SK-N-SH (cell line): ENCODE measurements around the gene HYAL2. TPM values are rescaled to one million over a fixed set of nuclear protein-coding genes. Genes with fewer than 3 reads are reported as not detected.

Experiments
- CTCF ChIA-PET: fragments of 300-600, 350-600 bp; formaldehyde crosslinking; extraction: SDS; loops from one replicate; lab custom pipeline; 2021; lab: Yijun Ruan, JAX
- POLR2A ChIA-PET: fragments of 350-600 bp; sonication (Branson Sonifier 250); formaldehyde crosslinking; extraction: SDS; loops from one replicate; lab custom pipeline; 2020; ENCODE audit warnings: antibody characterized with exemption, inconsistent platforms; lab: Yijun Ruan, JAX
- DNase-seq: peaks from one replicate; pipeline ENCODE4 v3.0.0; 2012
- H2AFZ ChIP-seq: fragments of 200-600 bp; sonication (generic); 2 replicates; pipeline ENCODE4 v1.8.1; 2016; ENCODE audit warnings: antibody characterized with exemption, mild to moderate bottlenecking, low read depth
- H3F3A ChIP-seq: fragments of 200-600 bp; sonication (generic); replicated peaks from 2 replicates; pipeline ENCODE3; 2016; ENCODE audit warnings: antibody characterized with exemption, mild to moderate bottlenecking; ENCODE audit not compliant: insufficient read depth
- H3K27ac ChIP-seq, 2 experiments: fragments of 200-500 bp in 1 of 2; fragments of 200-600 bp in 1 of 2; sonication (Bioruptor generic) in 1 of 2; sonication (generic), shearing (Covaris generic) in 1 of 2; 2 replicates each; pipeline versions ENCODE4 v1.5.1 to v1.6.1; 2014 to 2016; ENCODE audit warnings: low read depth in 2 of 2, inconsistent platforms in 1 of 2, low read length in 1 of 2, mild to moderate bottlenecking in 1 of 2, mixed read lengths in 1 of 2
- H3K27me3 ChIP-seq: fragments of 200-600 bp; sonication (generic), shearing (Covaris generic); 2 replicates; pipeline ENCODE4 v1.6.1; 2016; ENCODE audit warnings: mixed run types; ENCODE audit not compliant: insufficient read depth
- H3K36me3 ChIP-seq, 2 experiments: fragments of 200-500 bp in 1 of 2; fragments of 200-600 bp in 1 of 2; sonication (Bioruptor generic) in 1 of 2; sonication (generic) in 1 of 2; replicated peaks in 1 of 2; 2 replicates each; pipeline versions ENCODE3 to v1.5.1; 2014 to 2016; ENCODE audit warnings: low read length in 1 of 2, mild to moderate bottlenecking in 1 of 2; ENCODE audit not compliant: insufficient read depth in 2 of 2, control insufficient read depth in 1 of 2
- H3K4me1 ChIP-seq, 2 experiments: fragments of 200-500 bp in 1 of 2; fragments of 200-600 bp in 1 of 2; sonication (Bioruptor generic) in 1 of 2; sonication (generic), shearing (Covaris generic) in 1 of 2; 2 replicates each; pipeline versions ENCODE4 v1.5.1 to v1.6.1; 2014 to 2016; ENCODE audit warnings: low read depth in 1 of 2, low read length in 1 of 2, mixed run types in 1 of 2; ENCODE audit not compliant: insufficient read depth in 2 of 2, control insufficient read depth in 1 of 2
- H3K4me2 ChIP-seq: fragments of 200-600 bp; sonication (generic), shearing (Covaris generic); 2 replicates; pipeline ENCODE4 v1.6.1; 2017; ENCODE audit warnings: mixed run types
- H3K4me3 ChIP-seq, 2 experiments: fragments of 200-500 bp in 1 of 2; fragments of 200-600 bp in 1 of 2; sonication (Bioruptor generic) in 1 of 2; sonication (generic), shearing (Covaris generic) in 1 of 2; 2 replicates each; pipeline versions ENCODE4 v1.5.1 to v1.8.1; 2014 to 2016; ENCODE audit warnings: low read depth in 2 of 2, inconsistent platforms in 1 of 2, low read length in 1 of 2, mild to moderate bottlenecking in 1 of 2, mixed read lengths in 1 of 2, moderate library complexity in 1 of 2
- H3K79me2 ChIP-seq: fragments of 200-600 bp; sonication (generic); 2 replicates; pipeline ENCODE4 v1.8.1; 2017; ENCODE audit warnings: mild to moderate bottlenecking; ENCODE audit not compliant: insufficient read depth
- H3K9ac ChIP-seq: fragments of 200-600 bp; sonication (generic); 2 replicates; pipeline ENCODE4 v1.6.1; 2017; ENCODE audit warnings: mixed run types
- H3K9me2 ChIP-seq: fragments of 200-600 bp; sonication (generic); 2 replicates; pipeline ENCODE4 v1.6.1; 2017; ENCODE audit warnings: mixed run types
- H3K9me3 ChIP-seq: fragments of 200-600 bp; sonication (generic); 2 replicates; pipeline ENCODE4 v1.6.1; 2017; ENCODE audit warnings: mixed run types, mild to moderate bottlenecking, moderate library complexity
- H4K20me1 ChIP-seq: fragments of 200-600 bp; sonication (generic); 2 replicates; pipeline ENCODE4 v1.6.1; 2017; ENCODE audit warnings: mild to moderate bottlenecking, mixed run types; ENCODE audit not compliant: insufficient read depth
- CHD2 ChIP-seq: fragments of 150-350 bp; IDR thresholded peaks from 2 replicates; pipeline ENCODE4 v1.6.1; 2018; ENCODE audit warnings: low read length; ENCODE audit not compliant: partially characterized antibody
- CTCF ChIP-seq: fragments of 200-600 bp; sonication (generic); IDR thresholded peaks from 2 replicates; pipeline ENCODE4 v1.6.1; 2017; ENCODE audit warnings: antibody characterized with exemption, mild to moderate bottlenecking, moderate library complexity
- EP300 ChIP-seq, 2 experiments: IDR thresholded peaks; 2 replicates each; pipeline versions ENCODE4 v1.4.0 to v1.6.1; 2012; ENCODE audit warnings: borderline replicate concordance in 1 of 2, low read depth in 1 of 2, low read length in 1 of 2
- EZH2phosphoT487 ChIP-seq: fragments of 200-600 bp; sonication (generic); IDR thresholded peaks from 2 replicates; pipeline ENCODE4 v1.6.1; 2017; ENCODE audit warnings: low read depth, mixed run types, mild to moderate bottlenecking, antibody characterized with exemption, moderate library complexity, borderline replicate concordance
- MEF2A ChIP-seq: IDR thresholded peaks from 2 replicates; pipeline ENCODE4 v1.4.0; 2012; ENCODE audit warnings: low read depth, borderline replicate concordance
- NFIC ChIP-seq: IDR thresholded peaks from 2 replicates; pipeline ENCODE4 v1.4.0; 2012; ENCODE audit warnings: borderline replicate concordance
- NRF1 ChIP-seq: IDR thresholded peaks from 2 replicates; pipeline ENCODE4 v1.6.1; 2012; ENCODE audit warnings: low read depth, mild to moderate bottlenecking, low read length
- RAD21 ChIP-seq: IDR thresholded peaks from 2 replicates; pipeline ENCODE4 v1.6.1; 2012; ENCODE audit warnings: mild to moderate bottlenecking, low read length
- RCOR1 ChIP-seq: fragments of 150-350 bp; IDR thresholded peaks from 2 replicates; pipeline ENCODE4 v1.6.1; 2017; ENCODE audit warnings: antibody characterized with exemption, low read length
- RFX5 ChIP-seq: IDR thresholded peaks from 2 replicates; pipeline ENCODE4 v1.6.1; 2012; ENCODE audit warnings: mild to moderate bottlenecking, improper control_type of control experiment, low read length
- RXRA ChIP-seq: IDR thresholded peaks from 2 replicates; pipeline ENCODE4 v1.4.0; 2012; ENCODE audit warnings: low read depth, mild to moderate bottlenecking, borderline replicate concordance
- SIN3A ChIP-seq: IDR thresholded peaks from 2 replicates; pipeline ENCODE4 v1.6.1; 2012; ENCODE audit warnings: low read depth, mild to moderate bottlenecking, low read length, moderate library complexity, borderline replicate concordance
- SMC3 ChIP-seq: IDR thresholded peaks from 2 replicates; pipeline ENCODE4 v1.6.1; 2012; ENCODE audit warnings: low read depth, low read length, improper control_type of control experiment
- TAF1 ChIP-seq: IDR thresholded peaks from 2 replicates; pipeline ENCODE4 v1.6.1; 2012; ENCODE audit warnings: low read depth, mild to moderate bottlenecking, low read length, moderate library complexity, borderline replicate concordance
- TEAD4 ChIP-seq: IDR thresholded peaks from 2 replicates; pipeline ENCODE4 v1.4.0; 2012; ENCODE audit warnings: mild to moderate bottlenecking, borderline replicate concordance; ENCODE audit not compliant: insufficient read depth
- WGBS: methylation state at CpG from one replicate; pipeline ENCODE4 v1.1.6; 2017; ENCODE audit warnings: low lambda C conversion rate; 5-methylcytosine and 5-hydroxymethylcytosine counted together
- polyA plus RNA-seq, 3 experiments: library from polyadenylated mRNA; depleted of rRNA; stranded (reverse); fragments of >200 nt; gene quantifications; 2 replicates each; pipeline ENCODE4 v1.2.3, GENCODE V29; 2012
- TF ChIP-seq, protein P1 (sequence below): IDR thresholded peaks from 2 replicates; pipeline ENCODE4 v1.6.1; 2012; ENCODE audit warnings: mild to moderate bottlenecking, low read depth, low read length, moderate library complexity

The HYAL2 gene
- polyA plus RNA-seq, 1 of the 3 experiments (the other 2 are of a cell fraction), result 135 TPM

- Histone ChIP-seq H3K9me3 (no peaks in the 10 kb centered on the region), H3K4me2 (peak overlapping the region; percentile 80), H2AFZ (no peak overlapping the region), H3K27me3 (no peaks in the 10 kb centered on the region), H3K4me1 (peaks cover 0 to 40% of the 10 kb centered on the region in 2 experiments; a peak in 2 of 4 replicates), H3F3A (peaks cover 12% of the 10 kb centered on the region), H3K79me2 (peaks cover 39% of the 10 kb centered on the region), H3K9ac (peak overlapping the region; percentile 93), H4K20me1 (no peaks in the 10 kb centered on the region), H3K9me2 (no peaks in the 10 kb centered on the region), H3K36me3 (peaks cover 15 to 37% of the 10 kb centered on the region in 2 experiments), H3K4me3 (peak overlapping the region; percentile 92 to 94), H3K27ac (peak overlapping the region; percentile 92 to 94)
- POLR2A ChIA-PET, result interaction anchor here (0.6 to 1.8 kb wide), 2 partner anchors 14 to 17 kb away, joined by 3 to 5 read pairs; no protein-coding TSS in a partner anchor
- TF ChIP-seq SMC3, result no peak
- peak; percentile 16; the same call in 1 of the 2 replicates for TF ChIP-seq CTCF
- WGBS, result 74% methylated on average over 22 of the region's 29 CpGs
- no peak for DNase-seq
- CTCF ChIA-PET, result interaction anchor here (0.7 to 6.0 kb wide), 8 partner anchors 8 to 223 kb away, joined by 3 to 60 read pairs (median 6); partner anchors contain the start of genes HYAL1, HYAL3, IFRD2 and NAA80
These were observed 2.5 kb downstream of the HYAL2 start for GRCh38 chr3:50319894-50320625.

- Histone ChIP-seq H3F3A (peaks cover 8% of the 10 kb centered on the region), H3K4me2 (peak overlapping the region; percentile 80; the same call in 1 of the 2 replicates), H3K27me3 (no peaks in the 10 kb centered on the region), H3K9me3 (no peaks in the 10 kb centered on the region), H3K36me3 (peaks cover 15 to 32% of the 10 kb centered on the region in 2 experiments), H3K27ac (no peak overlapping the region; a peak in 1 of 4 replicates), H3K9me2 (no peaks in the 10 kb centered on the region), H3K4me3 (no peak overlapping the region), H4K20me1 (no peaks in the 10 kb centered on the region), H2AFZ (no peak overlapping the region), H3K4me1 (peaks cover 0 to 38% of the 10 kb centered on the region in 2 experiments; a peak in 2 of 4 replicates), H3K9ac (no peak overlapping the region), H3K79me2 (peaks cover 39% of the 10 kb centered on the region)
- POLR2A ChIA-PET, result no interaction called here
- no peak for DNase-seq
- WGBS, result 99% methylated on average over 15 of the region's 16 CpGs
- CTCF ChIA-PET, result interaction anchor here (0.8 to 6.0 kb wide), 7 partner anchors 9 to 127 kb away, joined by 3 to 60 read pairs (median 6); partner anchors contain the start of genes HYAL1, HYAL3, IFRD2 and NAA80
- no peak for TF ChIP-seq NFIC
- TF ChIP-seq, protein P1, sequence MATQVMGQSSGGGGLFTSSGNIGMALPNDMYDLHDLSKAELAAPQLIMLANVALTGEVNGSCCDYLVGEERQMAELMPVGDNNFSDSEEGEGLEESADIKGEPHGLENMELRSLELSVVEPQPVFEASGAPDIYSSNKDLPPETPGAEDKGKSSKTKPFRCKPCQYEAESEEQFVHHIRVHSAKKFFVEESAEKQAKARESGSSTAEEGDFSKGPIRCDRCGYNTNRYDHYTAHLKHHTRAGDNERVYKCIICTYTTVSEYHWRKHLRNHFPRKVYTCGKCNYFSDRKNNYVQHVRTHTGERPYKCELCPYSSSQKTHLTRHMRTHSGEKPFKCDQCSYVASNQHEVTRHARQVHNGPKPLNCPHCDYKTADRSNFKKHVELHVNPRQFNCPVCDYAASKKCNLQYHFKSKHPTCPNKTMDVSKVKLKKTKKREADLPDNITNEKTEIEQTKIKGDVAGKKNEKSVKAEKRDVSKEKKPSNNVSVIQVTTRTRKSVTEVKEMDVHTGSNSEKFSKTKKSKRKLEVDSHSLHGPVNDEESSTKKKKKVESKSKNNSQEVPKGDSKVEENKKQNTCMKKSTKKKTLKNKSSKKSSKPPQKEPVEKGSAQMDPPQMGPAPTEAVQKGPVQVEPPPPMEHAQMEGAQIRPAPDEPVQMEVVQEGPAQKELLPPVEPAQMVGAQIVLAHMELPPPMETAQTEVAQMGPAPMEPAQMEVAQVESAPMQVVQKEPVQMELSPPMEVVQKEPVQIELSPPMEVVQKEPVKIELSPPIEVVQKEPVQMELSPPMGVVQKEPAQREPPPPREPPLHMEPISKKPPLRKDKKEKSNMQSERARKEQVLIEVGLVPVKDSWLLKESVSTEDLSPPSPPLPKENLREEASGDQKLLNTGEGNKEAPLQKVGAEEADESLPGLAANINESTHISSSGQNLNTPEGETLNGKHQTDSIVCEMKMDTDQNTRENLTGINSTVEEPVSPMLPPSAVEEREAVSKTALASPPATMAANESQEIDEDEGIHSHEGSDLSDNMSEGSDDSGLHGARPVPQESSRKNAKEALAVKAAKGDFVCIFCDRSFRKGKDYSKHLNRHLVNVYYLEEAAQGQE, result no peak
- no peak for TF ChIP-seq RAD21
- no peak for TF ChIP-seq SMC3
- TF ChIP-seq TEAD4, result no peak
- TF ChIP-seq SIN3A, result no peak
- TF ChIP-seq EP300 (IDR thresholded peaks at IDR 0.05; ENCODE audit: borderline replicate concordance in 1 of 2, low read depth in 1 of 2, low read length in 1 of 2), result no peak
- TF ChIP-seq TAF1, result no peak
- no peak for TF ChIP-seq EZH2phosphoT487
- no peak for TF ChIP-seq MEF2A
- no peak for TF ChIP-seq NRF1
- TF ChIP-seq CHD2, result no peak
- TF ChIP-seq RFX5, result no peak
- no peak for TF ChIP-seq RXRA
- TF ChIP-seq RCOR1, result no peak
These were observed 3.2 kb downstream of the HYAL2 start for GRCh38 chr3:50319181-50319893.
